ENCODE measurements around the gene PGAP2. TPM values are rescaled to one million over a fixed set of nuclear protein-coding genes. Genes with fewer than 3 reads are reported as not detected.

PGAP2 gene
- total RNA-seq, 5 donors from 2014 or later (not counting 1 experiment from before 2014, with no cell fraction given): 22.5 to 28.2 (median 24.6) TPM

DNA sequence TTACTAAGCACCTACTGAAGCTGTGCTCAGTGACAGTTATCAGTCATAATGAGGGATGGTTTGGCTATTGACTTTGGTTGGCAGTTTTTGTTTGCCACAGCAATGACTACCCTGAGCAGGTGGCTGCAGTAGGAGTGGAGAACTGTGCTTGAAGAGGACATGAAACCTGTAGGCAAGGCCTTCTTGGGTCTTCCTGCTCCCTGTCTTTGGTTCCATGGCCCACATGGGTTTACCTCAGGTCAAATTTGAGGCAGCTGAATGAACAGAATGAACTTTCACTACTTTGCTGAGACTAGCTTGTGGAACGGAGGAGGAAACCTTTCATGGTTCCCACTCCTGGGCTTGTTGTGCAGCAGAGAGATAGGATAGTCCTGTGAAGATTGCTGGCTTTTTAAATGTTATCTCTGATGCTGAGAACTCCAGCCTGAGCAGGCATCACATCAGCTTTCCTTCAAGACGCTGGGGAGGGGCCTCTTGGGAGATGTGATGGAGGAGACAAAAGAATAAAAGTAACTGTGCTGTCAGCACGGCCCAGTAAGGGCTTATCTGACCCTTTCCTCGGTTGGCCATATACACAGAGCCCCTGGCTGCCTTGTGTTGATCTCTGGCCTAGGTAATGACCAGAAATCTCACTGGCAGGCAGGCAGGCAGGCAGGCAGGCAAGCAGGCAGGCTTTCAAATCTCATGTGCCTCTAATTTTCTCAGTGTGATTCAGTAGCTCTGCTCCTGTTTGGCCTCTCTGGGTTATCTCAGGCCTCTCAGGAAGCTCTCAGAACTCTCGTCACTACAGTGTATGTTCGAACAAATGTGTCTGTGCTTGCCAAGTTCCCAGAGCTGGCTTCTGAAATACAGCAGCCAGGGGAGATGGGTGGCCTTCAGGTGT, 59.1 kb downstream of the PGAP2 start:
- Histone ChIP-seq H3K4me3 (ENCODE audit: control insufficient read depth in 1 of 2, extremely low read depth in 1 of 2, low read length in 1 of 2) (no peak overlapping the region), H3K27ac (ENCODE audit: low read length) (peak overlapping the region; percentile 34)
- POLR2A ChIA-PET: interaction anchor here (0.7 to 1.0 kb wide), 4 partner anchors 19 to 174 kb away, joined by 3 to 5 read pairs (median 4); no protein-coding TSS in a partner anchor

GRCh38 chr11:3873712-3874349, 65.5 kb downstream of the PGAP2 start:
- Histone ChIP-seq H3K27me3 (replicated peaks in 1 of 2; ENCODE audit: control insufficient read depth in 2 of 2, extremely low read depth in 1 of 2, insufficient read depth in 2 of 2, low read length in 1 of 2) (no peaks in the 10 kb centered on the region), H3K27ac (ENCODE audit: low read length) (no peak overlapping the region), H3K4me3 (ENCODE audit: control insufficient read depth in 1 of 2, extremely low read depth in 1 of 2, low read length in 1 of 2) (no peak overlapping the region), H3K4me1 (ENCODE audit: control insufficient read depth in 1 of 2, extremely low read depth in 1 of 2, insufficient read depth in 2 of 2, low read length in 2 of 2) (peaks cover 26 to 28% of the 10 kb centered on the region in 2 experiments), H3K36me3 (ENCODE audit: control insufficient read depth in 2 of 2, extremely low read depth in 1 of 2, insufficient read depth in 1 of 2, low read length in 1 of 2) (no peaks in the 10 kb centered on the region), H3K9me3 (no peaks in the 10 kb centered on the region)
- no CpG with 5 or more reads among the region's 2 CpGs for WGBS (ENCODE audit: insufficient coverage)
- ATAC-seq (replicated peaks in 1 of 4) (no peak), DNase-seq (no peak)
- peak overlapping the region; percentile 55 to 71 for H3K27ac Mint-ChIP-seq
- no peak overlapping the region for H3K4me3 Mint-ChIP-seq
- H3K36me3 Mint-ChIP-seq: peaks cover 12% of the 10 kb centered on the region
- ChIA-PET POLR2A (interaction anchor here (0.5 to 0.8 kb wide), 2 partner anchors 29 to 202 kb away, joined by 6 to 12 read pairs; no protein-coding TSS in a partner anchor), CTCF (interaction anchor here in 1 of 2 donors (0.5 to 2.0 kb wide), 3 partner anchors 19 to 106 kb away, joined by 3 to 13 read pairs (median 5); partner anchors contain the start of gene STIM1)
- no peaks in the 10 kb centered on the region for H3K27me3 Mint-ChIP-seq
- peaks cover 90 to 92% (median 91%) of the 10 kb centered on the region in 3 donors for H3K4me1 Mint-ChIP-seq
- no peaks in the 10 kb centered on the region for H3K9me3 Mint-ChIP-seq

More for the DNA sequence above, 59.1 kb downstream of the PGAP2 start:
- no peaks in the 10 kb centered on the region for H3K9me3 Mint-ChIP-seq
- peaks cover 54 to 63% of the 10 kb centered on the region in 2 experiments for H3K4me1 ChIP-seq (ENCODE audit: control insufficient read depth in 1 of 2, extremely low read depth in 1 of 2, insufficient read depth in 2 of 2, low read length in 2 of 2)
- H3K4me1 Mint-ChIP-seq: peaks cover 90 to 96% (median 92%) of the 10 kb centered on the region in 3 donors
- H3K36me3 ChIP-seq (ENCODE audit: control insufficient read depth in 2 of 2, extremely low read depth in 1 of 2, insufficient read depth in 1 of 2, low read length in 1 of 2): no peaks in the 10 kb centered on the region
- ATAC-seq (replicated peaks in 1 of 4): peak; percentile 33 to 71 (median 49)
- H3K27ac Mint-ChIP-seq: peak overlapping the region; percentile 83 to 92
- H3K27me3 ChIP-seq (replicated peaks in 1 of 2; ENCODE audit: control insufficient read depth in 2 of 2, extremely low read depth in 1 of 2, insufficient read depth in 2 of 2, low read length in 1 of 2): no peaks in the 10 kb centered on the region
- CTCF ChIA-PET: interaction anchor here (0.7 to 3.6 kb wide), 7 partner anchors 13 to 229 kb away, joined by 3 to 14 read pairs (median 5); partner anchors contain the start of gene STIM1 (in 2 of the 2)
- peaks cover 9% of the 10 kb centered on the region for H3K36me3 Mint-ChIP-seq
- DNase-seq: peak in 7 of 35 experiments; percentile 4 to 56 (median 18)
- H3K4me3 Mint-ChIP-seq: peak overlapping the region in 2 of 3 donors; percentile 47 to 58
- no peaks in the 10 kb centered on the region for H3K9me3 ChIP-seq
- H3K27me3 Mint-ChIP-seq: no peaks in the 10 kb centered on the region
- 43% methylated on average over 6 of the region's 6 CpGs for WGBS (ENCODE audit: insufficient coverage)

Other genes starting within 250 kb of the PGAP2 start
- not detected for gene ART5, start 166.6 kb upstream of the PGAP2 start, total RNA-seq
- not detected for gene ART1, start 163.4 kb upstream of the PGAP2 start, total RNA-seq
- 1 to 10 TPM; 1.2 to 4.0 (median 2.4) TPM for gene CHRNA10, start 137.2 kb upstream of the PGAP2 start, total RNA-seq
- gene NUP98, start 11.0 kb upstream of the PGAP2 start, total RNA-seq: 100 to 1,000 TPM in 3 of 5 donors, 10 to 100 TPM in 2; 89.1 to 105 (median 102) TPM
- 100 to 1,000 TPM in 4 of 5 donors, 10 to 100 TPM in 1; 88.1 to 108 (median 106) TPM for gene RHOG, start 32.4 kb downstream of the PGAP2 start, total RNA-seq
- 100 to 1,000 TPM in 2 of 5 donors, 10 to 100 TPM in 3; 87.6 to 139 (median 94.5) TPM for gene STIM1, start 47.1 kb downstream of the PGAP2 start, total RNA-seq